NOMO-1 treated with dmso at 0.1 percent for 144 hours (cell line): ENCODE measurements around the gene C1GALT1C1.
"Not testable (repeated sequence)": the region's sequence is repeated elsewhere in the genome, so short reads cannot be mapped to it uniquely, and the experiment has no call there.

Experiments used
- DNase-seq: peaks from one replicate; lab custom pipeline; 2025; ENCODE audit not compliant: unreplicated experiment; lab: John Stamatoyannopoulos, UW

C1GALT1C1 gene

DNA sequence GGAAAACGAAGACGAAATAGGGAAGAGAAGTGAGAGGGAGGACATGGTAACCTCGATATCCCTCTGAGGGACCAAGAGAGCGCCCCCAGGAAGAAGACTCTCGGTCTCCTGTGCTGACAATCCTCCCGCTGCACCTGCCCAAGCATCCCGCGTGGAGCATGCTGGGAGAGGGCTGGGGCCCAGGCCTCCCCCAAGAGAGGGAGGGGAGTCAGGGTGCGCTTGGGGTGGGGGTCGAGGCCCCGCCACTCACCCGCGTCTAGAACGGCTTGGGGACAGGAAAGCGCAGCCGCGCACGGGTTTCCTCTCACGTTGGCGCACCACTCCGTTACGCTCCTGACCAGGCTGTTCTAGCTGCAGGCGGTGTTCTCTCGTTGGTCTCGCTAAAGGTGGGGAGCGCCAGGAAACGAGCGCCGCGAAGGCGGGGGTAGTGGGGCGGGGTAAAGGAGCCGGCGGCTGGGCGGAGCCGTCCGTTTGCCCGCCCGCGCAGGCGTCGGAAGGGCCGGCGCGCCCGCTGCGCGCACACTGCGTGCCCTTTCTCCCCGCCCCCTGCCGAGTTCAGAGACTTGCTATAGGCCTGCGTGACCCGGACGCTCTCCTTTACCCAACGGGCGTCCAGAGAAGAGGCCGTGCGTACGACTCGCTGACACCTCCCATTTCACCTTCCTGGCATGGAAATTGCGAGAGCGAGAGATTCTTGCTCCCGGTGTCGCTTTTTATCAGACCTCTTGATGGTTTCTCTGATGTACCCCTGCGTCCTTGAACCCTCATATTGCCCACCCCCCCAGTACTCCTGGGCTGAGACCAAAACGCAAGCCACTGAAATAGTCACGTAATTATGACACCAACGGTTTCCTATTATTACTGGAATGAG lies at the start of gene C1GALT1C1:
C1GALT1C1 (minus strand) TSS at position 388 of the 871 bp plus-strand sequence. CDS start 2,888 bp downstream, outside the sequence.
- DNase-seq, result peak; percentile 88

- no peak for DNase-seq
Measured at GRCh38 chrX:120677004-120677652, 47.3 kb upstream of the C1GALT1C1 start.

GRCh38 chrX:120672841-120673530 lies 43.1 kb upstream of the C1GALT1C1 start:
- DNase-seq, result no peak

DNA sequence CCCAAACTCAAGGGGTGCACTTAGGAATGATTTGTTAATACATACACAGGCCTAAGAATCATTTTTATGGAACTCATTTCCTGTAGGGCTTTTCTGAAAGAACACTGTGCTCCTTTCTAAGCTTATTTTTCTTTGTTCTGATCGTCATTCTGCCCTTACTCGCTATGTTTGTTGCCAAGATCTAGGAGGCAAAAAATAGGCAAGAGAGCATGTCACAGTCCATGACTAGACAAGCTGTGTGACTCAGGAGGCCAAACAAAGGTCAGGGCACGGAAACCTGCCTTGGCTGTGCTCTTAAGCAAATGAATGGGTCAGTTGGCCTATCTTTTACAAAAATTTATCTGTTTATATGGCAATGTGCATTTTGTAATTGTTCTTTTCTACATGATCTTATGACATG lies 42.5 kb upstream of the C1GALT1C1 start:
- DNase-seq, result no peak

DNA sequence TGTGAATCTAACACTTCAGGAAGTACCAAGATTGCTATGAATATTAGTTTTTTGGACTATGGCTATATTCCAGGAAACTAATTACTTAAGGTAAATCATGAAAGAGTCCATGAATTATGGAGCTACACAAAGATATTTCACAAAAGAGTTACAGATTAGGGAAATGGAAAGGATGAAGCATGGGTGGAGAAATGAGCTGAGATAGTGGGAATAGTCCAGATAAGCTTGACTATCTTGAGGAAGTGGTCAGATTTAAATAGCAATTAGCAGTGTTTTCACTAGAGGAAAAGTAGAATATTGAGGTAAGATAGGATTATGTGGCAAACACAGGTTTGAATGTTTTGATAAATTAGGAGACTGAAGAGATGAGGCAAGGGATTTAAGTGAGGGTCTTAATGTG lies 42.1 kb upstream of the C1GALT1C1 start:
- no peak for DNase-seq

GRCh38 chrX:120668357-120668756 lies 38.5 kb upstream of the C1GALT1C1 start:
- no peak for DNase-seq

DNA sequence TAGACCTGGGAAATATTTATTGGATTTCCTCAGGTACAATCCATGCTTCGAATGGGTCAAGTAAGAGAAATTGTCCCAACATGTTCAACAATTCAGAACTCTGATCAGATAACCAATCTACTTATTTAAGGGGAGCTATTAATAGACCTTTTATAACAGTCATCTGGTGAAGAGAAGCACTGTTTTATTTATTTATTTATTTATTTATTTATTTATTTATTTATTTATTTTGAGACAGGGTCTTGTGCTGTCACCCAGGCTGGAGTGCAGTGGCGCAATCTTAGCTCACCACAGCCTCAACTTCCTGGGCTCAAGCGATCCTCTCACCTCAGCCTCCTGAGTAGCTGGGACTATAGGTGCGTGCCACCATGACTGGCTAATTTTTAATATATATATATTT lies 34.7 kb upstream of the C1GALT1C1 start:
- not testable (repeated sequence) for DNase-seq

DNA sequence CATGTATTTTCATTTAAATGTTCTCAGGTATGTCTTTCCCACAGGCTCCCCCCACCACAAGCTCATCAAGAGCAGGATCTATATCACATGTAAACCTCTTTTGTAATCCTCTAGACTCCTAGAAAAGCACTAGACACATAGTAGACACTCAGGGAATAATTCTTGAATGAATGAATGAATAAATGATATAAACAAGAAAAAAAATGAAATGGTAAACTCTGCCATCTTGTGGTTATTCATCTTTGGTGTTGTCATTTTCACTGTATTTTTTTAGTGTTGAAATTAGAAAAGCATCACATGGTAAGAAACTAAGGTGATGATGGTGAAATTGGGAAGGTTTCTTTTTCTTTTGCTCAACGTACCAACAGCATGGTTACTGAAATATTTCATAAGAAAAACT lies 34.2 kb upstream of the C1GALT1C1 start:
- no peak for DNase-seq

DNA sequence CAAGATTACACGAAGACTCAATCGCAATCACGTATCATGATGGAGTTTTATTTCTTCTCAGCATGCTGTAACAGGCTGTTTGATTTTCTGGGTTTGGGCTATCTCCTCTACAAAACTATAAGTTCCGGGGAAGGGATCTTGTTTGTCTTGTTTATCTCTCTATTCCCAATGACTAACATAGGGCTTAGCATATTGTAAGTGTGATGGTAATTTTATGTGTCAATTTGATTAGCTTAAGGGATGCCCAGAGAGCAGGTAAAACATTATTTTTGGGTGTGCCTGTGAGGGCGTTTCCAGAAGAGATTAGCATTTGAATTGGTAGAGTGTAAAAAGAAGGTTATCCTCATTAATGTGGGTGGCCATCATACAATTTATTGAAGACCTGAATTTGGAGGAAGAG lies 32.8 kb upstream of the C1GALT1C1 start:
- DNase-seq, result no peak

DNA sequence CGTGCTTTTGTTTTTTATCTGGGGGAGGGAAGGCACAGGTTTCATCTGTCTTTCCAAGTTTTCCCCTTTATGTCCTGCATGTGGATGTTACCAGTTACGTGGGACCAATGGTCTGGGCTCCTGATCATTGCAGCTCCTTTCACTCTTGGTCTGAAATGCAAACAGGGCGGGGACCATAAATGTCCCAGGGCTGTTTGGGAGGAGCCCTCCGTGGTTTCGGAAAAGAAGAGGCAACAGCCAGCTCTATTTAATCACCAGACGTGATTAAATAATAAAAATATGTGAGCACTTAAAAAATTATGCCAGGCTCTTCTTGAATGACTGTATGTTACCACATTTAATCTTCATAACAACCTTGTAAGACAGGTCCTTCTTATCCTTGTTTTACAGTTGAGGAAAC lies 30.8 kb upstream of the C1GALT1C1 start:
- no peak for DNase-seq

GRCh38 chrX:120653000-120653399 lies 23.1 kb upstream of the C1GALT1C1 start:
- no peak for DNase-seq

- DNase-seq, result not testable (repeated sequence)
Measured at GRCh38 chrX:120652256-120652655, 22.4 kb upstream of the C1GALT1C1 start.

DNA sequence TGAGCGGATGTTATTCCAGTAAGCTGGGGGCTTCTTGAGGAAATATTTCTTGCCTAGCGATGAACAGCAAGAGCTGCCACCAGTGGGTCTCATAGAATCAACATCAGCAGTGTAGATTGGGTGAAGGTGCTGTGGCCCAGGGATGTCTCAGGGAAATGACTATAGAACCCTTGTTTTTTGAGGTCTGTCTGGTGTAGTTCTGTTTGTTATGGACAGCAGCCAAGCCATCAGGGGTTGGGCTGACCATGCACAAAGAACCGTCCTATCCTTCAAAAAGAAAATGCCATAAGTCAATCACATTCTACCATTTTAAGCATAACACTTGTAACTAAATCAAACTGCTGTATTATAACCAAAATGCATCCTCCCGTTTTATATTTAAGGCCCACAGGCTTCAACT lies 17.3 kb upstream of the C1GALT1C1 start:
- DNase-seq, result no peak

GRCh38 chrX:120642871-120643270 lies 13.0 kb upstream of the C1GALT1C1 start:
- no peak for DNase-seq

GRCh38 chrX:120638619-120639018 lies 8.8 kb upstream of the C1GALT1C1 start:
- no peak for DNase-seq

GRCh38 chrX:120625371-120625770 lies 4.5 kb downstream of the C1GALT1C1 start:
- DNase-seq, result no peak

- DNase-seq, result no peak
Measured at GRCh38 chrX:120617996-120618630, 11.7 kb downstream of the C1GALT1C1 start.

DNA sequence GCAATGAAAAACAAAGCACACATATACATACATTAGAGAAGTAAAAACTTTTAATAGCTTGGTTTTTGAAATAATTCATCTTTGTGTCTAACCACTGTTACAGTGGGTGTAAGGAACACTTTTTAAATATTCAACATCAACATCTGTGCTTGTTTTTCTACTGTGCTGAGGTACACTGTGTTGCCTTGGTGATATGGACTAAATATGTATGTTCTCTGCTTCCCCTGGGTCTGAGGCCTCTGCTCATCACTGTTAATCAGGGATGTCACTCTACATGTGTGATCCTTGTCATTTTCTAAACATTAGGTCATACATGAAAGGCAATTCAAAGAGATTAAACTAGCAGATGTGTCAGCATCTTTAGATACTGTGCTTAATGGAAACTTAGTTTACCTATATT lies 15.0 kb downstream of the C1GALT1C1 start:
- no peak for DNase-seq

GRCh38 chrX:120612086-120612485 lies 17.8 kb downstream of the C1GALT1C1 start:
- no peak for DNase-seq

DNA sequence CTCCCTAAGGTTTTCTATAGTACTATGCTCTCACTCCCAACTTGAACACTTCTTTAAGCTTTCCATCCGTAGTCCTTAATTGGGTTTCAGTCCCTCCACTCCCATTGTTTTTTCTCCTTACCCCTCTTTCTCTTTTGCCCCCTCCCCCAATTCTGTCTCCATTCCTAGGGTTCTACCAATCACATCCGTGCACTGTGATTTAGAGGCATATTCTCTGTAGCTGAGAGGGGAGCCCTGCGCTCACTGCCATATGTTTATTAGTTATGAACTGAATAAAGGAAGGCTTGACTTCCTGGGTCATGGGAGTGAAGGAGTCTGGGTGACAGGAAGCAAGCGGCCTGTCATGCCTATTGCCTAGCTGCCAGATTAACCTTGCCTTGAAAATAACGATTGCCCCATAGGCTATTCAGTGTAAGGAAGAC lies 25.5 kb downstream of the C1GALT1C1 start:
- DNase-seq, result peak; percentile 17

DNA sequence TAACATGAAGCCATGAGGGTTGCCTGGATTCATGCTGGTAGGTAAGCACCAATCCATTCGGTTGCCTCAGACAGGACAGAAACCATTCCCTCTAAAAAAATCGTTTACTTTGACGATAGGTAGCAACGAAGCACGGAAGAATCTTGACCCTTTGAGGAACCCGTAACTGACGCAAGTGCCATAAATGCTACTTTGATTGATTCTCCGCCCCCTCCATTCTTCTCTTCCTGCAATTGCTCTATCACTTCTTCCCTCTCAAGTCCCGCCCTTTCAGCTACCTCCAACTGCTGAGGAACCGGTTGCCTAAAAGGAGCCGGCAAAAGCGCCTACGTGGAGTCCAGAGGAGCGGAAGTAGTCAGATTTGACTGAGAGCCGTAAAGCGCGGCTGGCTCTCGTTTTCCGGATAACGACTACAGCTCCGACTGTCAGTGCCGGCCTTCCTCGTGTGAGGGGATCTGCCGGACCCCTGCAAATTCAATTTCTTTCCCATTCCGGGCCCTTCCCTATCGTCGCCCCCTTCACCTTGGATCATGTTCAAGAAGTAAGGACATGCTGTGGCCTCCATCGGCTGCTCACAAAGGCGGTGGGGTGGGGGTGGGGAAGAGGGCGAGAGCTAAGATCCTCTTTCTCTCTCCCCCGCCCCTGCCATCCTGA lies 26.0 kb downstream of the C1GALT1C1 start, which contains the start of gene MCTS1:
MCTS1 (plus strand) TSS at position 395 of the 654 bp plus-strand sequence; CDS start at position 531, 136 bp downstream.
- peak; percentile 86 for DNase-seq
